C1 segment of cervical spinal cord (tissue), 14 donors: ENCODE data around the gene NSMCE1.
"Not testable (repeated sequence)": the region's sequence is repeated elsewhere in the genome, so short reads cannot be mapped to it uniquely, and the experiment has no call there.

ENCODE experiments used
- DNase-seq, 14 donors: peaks; one replicate each; lab custom pipeline; 2025; lab: John Stamatoyannopoulos, UW

The NSMCE1 gene

DNA sequence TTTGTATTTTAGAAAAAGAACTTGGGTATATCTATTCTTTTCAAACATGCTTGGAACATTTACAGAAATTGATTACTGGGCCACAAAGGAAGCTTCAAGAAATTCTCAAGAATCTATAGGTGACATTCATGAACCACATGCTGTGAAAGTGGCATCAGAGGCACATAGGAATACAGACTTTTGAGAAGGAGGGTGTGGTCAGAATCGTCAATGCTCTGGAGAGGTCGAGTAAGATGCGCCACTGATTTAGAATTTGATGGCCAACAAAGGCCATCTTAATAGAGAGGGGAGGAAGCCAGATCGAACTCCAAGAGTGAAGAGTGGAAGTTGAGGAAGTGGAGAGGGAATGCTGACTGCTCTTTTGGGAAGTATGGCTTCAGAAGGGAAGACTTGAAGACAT is 3.5 kb upstream of the NSMCE1 start:
- DNase-seq: no peak

DNA sequence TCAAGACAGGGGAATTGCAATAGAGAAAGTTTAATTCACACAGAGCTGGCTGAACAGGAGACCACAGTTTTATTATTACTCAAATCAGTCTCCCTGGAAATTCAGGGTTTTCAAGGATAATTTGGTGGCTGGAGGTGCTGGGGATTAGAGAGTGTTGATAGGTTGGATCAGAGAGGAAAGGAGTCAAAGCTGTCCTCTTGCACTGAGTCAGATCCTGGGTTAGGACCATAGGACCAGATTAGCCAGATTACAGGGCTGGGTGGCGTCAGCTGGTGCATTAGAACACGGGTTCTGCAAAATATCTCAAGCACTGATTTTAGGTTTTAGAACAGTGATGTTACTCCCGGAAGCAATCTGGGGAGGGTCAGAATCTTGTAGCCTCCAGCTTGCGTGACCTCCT is 1.8 kb upstream of the NSMCE1 start:
- DNase-seq: no peak

DNA sequence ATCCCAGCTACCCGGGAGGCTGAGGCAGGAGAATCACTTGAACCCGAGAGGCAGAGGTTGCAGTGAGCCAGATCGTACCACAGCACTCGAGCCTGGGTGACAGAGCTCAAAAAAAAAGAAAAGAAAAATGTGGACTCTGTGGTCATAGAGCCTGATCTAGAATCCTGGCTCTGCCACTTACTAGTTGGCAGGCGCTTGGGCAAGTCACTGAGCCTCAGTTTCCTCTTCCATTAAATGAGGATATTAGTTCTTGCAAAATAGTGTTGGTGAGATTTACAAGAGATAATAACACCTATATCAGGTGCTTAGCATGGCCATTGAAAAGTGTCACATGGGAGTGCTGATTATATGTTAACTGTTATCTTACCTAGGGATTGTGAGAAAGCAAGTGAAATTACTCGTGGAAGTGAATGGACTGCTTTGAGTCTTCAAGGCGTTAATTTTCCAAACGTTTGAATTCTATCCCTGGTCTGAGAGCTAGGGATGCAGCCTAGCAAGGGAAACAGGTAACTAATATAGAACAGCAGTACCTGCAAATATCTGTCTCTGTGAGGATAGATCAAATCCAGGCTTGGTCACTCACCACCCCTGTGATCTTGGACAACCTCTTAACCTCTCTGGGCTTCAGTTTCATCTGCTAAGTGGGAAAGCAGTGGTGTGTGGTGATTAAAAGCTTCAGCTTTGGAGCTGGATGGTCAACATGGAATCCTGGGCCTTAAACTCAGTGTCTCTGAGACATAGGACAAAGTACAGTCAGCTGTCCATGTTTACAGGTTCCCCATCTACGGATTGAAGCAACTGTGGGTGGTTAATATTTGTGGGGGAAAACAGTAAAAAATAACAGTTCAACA is 953 bp upstream of the NSMCE1 start:
- no peak for DNase-seq

DNA sequence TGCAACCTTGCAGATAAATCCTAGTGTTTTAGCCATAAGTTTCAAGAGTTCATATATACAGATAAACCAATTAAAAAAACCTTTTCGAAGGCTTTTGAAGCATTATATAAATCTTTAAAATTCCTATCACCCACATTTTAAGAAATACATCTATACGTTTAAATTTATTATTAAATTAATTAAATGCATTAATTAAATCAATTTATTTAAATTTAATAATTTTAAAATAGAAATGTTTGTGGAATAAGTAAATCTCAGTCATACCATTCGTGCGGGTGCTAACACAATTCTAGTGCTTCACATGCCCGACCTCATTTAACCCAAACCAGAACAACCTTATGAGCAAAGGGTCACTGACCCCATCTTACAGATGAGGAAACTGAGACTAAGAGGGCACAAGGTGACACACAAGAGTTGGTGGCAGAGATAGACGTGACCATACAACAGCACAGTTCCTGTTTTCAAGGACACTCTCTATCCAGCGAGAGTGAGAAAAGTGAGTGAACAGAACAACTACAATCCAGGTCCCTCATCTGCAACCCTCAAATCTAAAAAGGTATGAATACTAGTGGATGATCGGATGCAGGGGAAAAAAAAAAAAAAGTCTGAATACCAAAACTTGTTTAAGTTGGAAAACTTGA is 1.4 kb downstream of the NSMCE1 start:
- no peak for DNase-seq

DNA sequence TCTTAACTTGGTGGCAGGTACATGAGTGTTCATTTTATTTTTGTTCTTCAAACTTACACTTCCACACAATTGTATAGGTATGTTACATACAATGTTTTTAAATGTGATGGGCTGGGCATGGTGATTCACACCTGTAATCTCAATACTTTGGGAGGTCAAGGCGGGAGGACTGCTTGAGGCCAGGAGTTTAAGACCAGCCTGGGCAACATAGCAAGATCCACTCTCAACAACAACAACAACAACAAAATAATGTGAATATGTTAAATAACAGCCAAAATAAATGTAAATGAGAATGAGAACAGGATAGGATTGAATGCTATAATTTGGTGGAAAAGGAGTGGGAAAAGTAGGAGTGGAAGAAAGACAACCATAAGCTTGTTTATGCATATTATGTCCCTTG is 2.6 kb downstream of the NSMCE1 start:
- no peak for DNase-seq

DNA sequence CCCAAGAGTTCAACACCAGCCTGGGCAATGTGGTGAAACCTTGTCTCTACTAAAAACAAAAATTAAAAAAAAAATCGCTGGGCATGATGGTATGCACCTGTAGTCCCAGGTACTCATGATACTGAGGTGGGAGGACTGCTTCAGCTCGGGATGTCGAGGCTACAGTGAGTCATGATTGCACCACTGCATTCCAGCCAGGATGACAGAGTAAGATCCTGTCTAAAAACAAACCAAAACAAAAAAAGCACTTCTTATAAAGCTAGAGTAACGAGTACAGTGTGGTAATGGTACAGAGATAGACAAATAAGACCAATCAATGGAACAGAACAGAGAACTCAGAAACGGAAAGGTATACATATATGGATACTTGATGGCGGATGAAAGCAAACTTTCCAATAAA is 4.4 kb downstream of the NSMCE1 start:
- no peak for DNase-seq

DNA sequence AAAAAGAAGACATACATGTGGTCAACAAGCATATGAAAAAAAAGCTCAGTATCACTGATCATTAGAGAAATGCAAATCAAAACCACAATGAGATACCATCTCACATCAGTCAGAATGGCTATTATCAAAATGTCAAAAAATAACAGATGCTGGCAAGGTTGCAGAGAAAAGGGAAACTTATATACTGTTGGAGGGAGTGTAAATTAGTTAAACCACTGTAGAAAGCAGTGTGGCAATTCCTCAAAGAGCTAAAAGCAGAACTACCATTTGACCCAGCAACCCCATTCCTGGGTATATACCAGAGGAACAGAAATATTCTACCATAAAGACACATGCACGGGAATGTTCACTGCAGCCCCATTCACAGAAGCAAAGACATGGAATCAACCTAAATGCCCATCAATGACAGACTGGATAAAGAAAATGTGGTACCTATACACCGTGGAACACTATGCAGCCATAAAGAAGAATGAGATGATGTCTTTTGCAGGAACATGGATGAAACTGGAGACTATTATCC is 5.6 kb downstream of the NSMCE1 start:
- not testable (repeated sequence) for DNase-seq

DNA sequence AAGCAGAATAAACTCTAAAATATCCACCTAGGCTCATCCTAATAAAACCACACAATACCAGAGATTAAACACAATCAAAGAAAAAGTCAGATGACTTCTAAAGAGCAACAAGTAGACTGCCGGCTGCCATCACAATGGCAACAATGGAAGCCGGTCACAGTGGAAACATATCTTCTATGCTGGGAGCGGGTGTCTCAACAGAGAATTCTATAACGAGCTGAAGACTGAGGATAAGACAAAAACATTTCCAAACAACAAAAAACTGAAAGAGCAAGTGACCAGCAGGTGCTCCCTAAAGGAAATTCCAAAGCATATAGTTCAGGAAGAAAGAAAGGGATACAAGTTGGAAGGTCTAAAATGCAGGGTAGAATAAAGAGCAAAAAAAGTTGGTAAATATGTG is 8.9 kb downstream of the NSMCE1 start:
- no peak for DNase-seq

DNA sequence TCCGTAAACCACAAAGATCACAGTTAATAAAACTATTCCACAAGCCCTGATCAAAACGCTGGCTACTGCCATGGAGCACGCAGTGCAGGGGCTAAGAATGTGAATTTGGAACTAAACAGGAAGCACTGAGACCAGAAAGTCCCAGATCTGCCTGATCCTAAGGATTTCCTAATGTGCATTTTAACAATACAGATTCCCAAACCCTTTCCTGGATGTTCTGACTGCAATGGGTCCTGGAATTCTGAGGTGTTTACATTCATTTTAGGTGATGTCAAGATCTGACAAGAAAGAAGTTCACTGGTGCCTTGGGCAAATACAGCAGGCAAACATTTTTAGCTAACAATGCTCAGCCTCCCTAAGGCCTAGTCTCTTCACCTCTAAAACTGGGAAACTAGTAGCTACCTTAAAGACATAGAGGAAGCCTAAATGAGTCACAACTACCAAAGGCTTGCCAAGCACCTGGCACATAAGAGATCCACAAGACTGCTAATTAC is 10.3 kb downstream of the NSMCE1 start:
- no peak for DNase-seq

DNA sequence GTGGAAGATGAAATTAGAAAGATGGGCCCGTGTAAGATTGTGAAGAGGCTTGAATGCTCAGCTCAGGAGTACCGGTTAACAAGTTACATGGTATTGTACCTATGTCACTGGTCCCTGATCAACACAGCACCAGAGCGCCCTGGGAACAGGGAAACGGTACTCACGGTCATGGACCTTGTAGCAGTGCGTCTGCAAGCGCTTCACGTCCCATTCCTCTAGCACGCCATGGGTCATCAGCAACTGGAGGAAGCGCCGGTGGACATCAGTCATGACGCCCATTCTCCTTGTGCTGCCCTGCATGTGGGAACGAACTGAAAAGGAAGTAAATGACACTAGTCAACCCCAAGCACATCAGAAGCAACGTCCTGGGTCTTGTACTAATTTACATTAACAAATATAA is 11.3 kb downstream of the NSMCE1 start:
- DNase-seq: no peak

DNA sequence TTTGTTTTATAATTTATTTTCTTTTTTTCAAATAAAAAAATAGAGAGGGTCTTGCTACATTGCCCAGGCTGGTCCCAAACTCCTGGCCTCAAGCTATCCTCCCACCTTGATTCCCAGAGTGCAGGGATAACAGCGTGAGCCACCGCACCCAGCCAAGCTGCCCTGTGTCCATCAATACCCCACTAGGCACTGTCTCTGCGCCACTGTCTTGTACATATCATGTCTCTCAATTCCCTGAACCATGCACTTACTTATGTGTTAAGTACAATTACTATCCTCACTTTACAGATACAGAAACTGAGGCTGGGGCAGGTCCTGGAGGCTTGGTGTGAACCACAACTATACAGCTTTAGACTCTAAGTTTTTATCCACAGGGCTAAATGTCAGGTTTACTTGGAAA is 11.7 kb downstream of the NSMCE1 start:
- no peak for DNase-seq

DNA sequence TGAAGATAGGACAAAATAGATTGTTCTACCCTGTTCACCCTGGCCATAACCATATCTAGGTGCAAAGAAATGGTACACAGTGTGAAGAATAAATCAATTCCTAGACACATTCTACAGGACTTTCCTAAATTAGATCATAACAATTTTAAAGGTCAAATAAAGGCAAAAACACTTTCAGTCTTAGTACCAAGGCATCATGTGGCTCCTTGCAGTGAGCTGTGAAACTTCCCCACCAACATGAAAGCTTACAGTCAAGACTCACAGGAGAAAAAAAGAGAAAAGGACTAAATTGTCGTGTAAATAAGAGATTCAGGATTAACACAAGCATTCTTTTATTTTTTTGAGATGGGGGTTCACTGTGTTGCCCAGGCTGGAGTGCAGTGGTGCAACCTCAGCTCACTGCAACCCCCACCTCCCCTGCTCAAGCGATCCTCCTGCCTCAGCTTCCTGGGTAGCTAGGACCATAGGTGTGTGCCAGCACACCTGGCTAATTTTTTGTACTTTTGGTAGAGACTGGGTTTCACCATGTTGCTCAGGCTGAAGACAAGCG is 14.2 kb downstream of the NSMCE1 start:
- DNase-seq: no peak

DNA sequence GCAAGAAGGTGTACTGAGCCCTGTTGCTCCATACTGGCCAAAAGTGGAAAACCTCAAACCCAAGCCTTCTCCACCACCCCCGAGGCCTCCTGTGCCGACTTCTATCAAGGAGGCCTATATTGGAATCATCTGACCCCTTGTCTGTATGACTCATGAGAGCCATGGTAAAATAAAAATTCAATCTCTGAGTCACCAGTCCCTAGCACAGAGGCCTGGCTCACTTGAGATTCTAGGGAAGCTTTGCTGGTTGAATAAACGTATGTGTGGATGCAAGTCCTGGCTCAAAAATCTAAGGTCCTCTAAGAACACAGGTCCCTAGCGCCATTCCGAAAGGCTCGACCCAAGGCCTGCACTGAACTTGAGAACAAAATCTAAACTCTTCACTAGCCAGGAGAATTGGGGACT is 15.0 kb downstream of the NSMCE1 start:
- no peak for DNase-seq

DNA sequence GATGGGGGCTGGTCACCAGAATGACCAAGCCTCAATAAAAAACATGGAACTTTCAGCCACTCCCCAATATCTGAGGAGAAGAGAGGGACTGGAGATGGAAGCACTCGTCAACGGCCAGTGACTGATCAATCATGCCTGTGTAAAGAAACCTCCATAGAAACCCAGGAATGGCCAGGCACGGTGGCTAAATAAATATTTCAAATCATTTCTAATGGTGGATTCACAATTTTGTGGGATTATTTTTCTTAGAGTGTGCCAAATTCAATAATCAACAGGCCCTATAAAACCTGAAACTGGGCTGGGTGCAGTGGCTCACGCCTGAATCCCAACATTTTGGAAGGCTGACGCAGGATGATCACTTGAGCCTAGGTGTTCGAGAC is 16.4 kb downstream of the NSMCE1 start:
- DNase-seq: no peak

DNA sequence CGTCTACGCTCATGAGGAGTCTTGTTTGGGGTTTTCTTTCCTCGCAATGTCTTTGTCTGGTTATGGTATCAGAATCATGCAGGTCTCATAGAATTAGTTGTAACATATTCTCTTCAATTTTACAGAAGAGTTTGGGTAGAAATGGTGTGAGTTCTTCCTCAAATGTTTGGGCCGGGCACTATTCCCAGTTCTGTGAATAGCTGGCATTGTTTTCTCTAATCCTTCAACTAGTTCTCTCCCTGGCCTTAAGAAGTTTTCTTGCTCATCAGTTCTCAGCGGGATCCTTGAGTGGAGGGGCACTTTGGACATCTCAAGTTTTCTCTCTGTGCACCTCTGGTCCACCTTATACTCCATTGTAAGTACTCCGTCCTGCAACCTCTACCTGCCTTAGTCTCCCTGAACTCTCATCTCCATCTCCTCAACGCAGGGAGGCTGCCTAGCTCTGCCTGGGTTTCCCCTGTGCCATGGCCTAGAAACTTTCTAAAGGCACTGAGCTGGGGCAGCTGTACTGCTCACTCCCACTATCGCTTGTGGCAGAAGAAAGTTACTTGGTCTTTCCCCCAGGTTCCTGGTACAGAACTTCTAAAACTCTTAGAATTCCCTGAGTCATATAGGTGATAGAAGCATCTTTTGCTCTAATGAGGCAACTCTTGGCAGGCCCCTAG is 16.9 kb downstream of the NSMCE1 start:
- DNase-seq: no peak

DNA sequence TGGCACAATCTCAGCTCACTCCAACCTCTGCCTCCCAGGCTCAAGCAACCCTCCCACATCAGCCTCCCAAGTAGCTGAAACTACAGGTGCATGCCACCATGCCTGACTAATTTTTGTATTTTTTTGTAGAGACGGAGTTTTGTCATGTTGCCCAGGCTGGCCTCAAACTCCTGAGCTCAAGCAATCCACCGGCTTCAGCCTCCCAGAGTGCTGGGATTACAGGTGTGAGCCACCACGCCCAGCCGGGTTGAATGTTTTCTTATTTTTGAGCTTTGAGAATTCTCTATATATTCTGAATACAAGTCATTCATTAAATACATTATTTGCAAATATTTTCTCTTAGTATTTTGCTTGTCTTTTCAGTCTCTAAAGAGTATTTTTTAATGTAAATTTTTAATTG is 19.7 kb downstream of the NSMCE1 start:
- DNase-seq: not testable (repeated sequence)

DNA sequence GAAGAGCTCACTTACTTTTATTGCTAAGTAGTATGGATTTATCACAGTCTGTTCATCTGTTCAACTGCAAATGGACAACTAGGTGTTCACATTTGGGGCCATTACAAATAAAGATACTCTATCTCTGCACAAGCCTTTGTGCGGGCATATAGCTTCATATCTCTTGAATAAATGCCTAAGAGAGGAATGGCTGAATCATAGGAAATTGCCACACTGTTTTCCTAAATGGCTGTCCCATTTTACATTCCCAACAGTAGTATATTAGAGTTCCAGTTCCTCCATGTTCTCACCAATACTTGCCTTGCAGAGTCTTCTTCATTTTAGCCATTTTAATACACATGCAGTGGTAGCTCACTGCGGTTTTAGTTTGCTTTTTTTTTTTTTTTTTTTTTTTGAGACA is 20.5 kb downstream of the NSMCE1 start:
- DNase-seq: no peak

DNA sequence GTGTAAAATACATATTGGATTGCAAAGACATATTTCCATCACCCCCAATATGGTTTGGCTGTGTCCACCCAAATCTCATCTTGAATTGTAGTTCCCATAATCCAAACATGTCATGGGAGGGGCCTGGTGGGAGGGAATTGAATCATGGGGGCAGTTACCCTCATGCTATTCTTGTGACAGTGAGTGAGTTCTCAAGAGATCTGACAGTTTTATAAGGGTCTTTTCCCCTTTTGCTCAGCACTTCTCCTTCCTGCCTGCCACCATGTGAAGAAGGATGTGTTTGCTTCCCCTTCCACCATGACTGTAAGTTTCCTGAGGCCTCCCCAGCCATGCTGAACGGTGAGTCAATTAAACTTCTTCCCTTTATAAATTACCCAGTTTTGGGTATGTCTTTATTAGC is 21.5 kb downstream of the NSMCE1 start:
- DNase-seq: not testable (repeated sequence)

DNA sequence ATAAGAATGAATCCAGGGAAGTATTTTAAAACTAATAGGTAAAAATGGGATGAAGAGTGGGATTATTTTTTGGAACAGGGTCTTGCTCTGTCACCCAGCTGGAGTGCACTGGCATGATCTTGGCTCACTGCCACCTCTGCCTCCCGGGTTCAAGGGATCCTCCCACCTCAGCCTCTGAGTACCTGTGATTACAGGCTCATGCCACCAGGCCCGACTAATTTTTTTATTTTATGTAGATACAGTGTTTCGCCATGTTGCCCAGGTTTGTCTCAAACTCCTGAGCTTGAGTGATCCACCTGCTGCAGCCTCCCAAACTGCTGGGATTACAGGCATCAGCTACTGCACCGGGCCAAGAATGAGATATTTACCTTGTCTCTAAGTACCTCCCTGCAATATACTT is 22.1 kb downstream of the NSMCE1 start:
- DNase-seq: no peak

DNA sequence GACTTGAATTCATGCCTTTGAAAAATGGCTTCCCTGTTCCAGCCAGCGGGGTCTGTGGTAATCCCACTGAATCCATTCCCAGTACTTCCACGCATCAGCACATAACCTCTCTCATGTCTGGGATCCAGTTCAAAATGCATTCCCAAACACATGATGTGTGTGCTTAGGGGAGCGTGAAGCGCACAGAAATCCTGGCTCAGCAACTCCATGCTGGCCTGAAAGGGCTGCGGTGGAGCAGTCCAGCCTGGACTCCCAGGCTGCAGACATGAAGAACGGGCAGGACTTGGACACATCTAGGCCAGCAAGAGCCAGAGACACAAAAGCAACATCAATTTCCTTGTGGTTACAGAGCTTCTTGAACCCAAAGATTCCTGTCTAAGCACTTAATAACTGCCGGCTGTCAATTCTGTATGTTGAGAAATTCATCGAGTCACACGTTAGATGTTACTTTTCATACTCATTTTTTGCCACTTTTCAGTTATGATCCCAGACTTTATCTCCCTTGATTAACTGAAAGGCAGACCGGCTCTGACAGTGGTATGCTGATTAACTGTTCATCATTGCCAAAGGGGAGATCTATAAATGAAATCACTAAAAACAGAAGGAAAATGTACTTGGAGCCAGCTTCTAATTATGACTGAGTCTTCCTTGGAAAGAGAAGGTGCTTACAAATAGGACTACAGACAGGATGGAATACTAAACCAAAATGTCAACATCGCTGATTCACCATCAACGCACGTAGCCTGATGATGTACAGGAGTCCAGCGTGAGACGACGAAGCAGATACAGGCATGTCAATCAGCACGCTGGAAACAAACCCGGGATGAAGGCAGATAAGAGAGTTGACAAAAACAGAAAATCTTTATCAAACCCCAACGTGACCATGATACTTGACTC is 23.0 kb downstream of the NSMCE1 start:
- peak in 3 of 14 donors; percentile 27 to 76 (median 34) for DNase-seq

DNA sequence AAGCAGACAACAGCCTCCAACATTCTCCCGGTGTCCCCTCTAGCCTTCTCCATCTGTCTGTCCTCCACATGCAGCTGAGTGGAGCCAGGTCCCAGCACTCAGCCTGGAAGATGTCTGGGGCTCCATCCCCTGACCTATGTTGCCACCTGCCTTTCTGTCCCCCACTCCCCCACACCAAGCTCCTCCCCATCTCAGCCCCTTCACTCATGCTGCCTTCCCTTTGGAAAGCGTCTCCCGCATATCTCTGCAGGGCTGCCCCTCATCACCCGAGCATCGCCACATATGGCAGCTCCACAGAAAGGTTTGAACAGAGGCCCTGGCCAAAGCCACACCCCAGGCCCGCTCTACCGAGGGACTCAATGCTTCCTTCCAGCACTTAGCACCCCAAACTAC is 24.2 kb downstream of the NSMCE1 start:
- DNase-seq: no peak
